Stimulated activated CD8-positive, alpha-beta memory T cell treated with anti-CD3 and anti-CD28 coated beads, Interleukin-4, amount 100 ng/mL, for 4 hours (primary cell): ENCODE data around the gene LY86.

ENCODE experiments used
- DNase-seq, 2 donors: peaks; one replicate each; pipeline ENCODE4 v3.0.0-alpha.2; 2020; ENCODE audit warnings: low read depth in 2 of 2, low spot score in 1 of 2

LY86 gene

DNA sequence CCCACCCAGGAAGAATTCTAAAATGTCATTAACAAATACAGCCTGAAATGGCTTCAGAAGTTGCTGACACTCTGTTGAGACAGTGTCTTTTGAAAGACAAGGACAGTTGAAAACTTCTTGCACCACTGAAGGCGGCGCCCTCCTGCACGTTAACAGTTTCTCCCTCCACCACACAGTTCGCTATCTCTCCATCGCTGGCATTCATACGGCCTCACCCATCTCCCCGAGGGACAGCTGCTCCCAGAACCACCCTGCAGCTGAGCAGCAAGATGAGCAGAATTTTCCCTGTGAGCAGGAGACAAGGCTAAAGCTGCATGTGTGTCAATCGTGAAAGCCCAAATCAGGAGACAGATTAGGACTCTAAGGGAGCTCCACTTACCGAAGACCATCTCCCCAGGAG lies 113.3 kb downstream of the LY86 start:
- no peak for DNase-seq

DNA sequence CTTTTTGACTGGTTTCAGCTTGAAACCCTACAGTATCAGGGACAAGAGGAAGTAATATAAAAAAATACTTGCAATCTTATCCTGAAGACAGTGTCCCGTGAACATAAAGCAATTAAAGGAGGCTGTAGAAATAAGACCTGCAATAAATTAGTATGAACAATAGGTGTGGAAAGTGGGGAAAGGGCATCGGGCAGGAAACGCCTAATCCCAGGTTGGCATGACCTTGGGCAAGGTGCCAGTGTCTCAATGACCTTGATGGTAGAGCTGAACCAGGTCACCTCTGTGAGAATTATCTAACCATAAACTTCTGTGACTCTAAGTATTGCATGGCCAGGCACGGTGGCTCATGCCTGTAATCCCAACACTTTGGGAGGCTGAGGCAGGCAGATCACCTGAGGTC lies 115.2 kb downstream of the LY86 start:
- DNase-seq = no peak
